Activated CD8-positive, alpha-beta memory T cell treated with anti-CD3 and anti-CD28 coated beads for 48 hours (primary cell): Measurements from ENCODE around the gene CCDC88A.
"Not testable (repeated sequence)": the region's sequence is repeated elsewhere in the genome, so short reads cannot be mapped to it uniquely, and the experiment has no call there.

Source experiments
- DNase-seq, 3 experiments: peaks; one replicate each; pipeline ENCODE4 v3.0.0-alpha.2; 2020; ENCODE audit warnings: low read depth in 2 of 3, low spot score in 2 of 3

CCDC88A gene

GRCh38 chr2:55419679-55420438, at the start of gene CCDC88A:
TSS of gene CCDC88A (minus strand) at chr2:55419856. CDS start at chr2:55419079, 777 bp downstream.
- peak; percentile 70 to 75 (median 72) for DNase-seq

- no peak for DNase-seq
These were observed 42.0 kb upstream of the CCDC88A start for GRCh38 chr2:55461679-55462078.

- no peak for DNase-seq
These were observed 40.9 kb upstream of the CCDC88A start for GRCh38 chr2:55460562-55460961.

- no peak for DNase-seq
These were observed 40.1 kb upstream of the CCDC88A start for GRCh38 chr2:55459714-55460274.

GRCh38 chr2:55459279-55459678, 39.6 kb upstream of the CCDC88A start:
- no peak for DNase-seq

- no peak for DNase-seq
These were observed 34.5 kb upstream of the CCDC88A start for GRCh38 chr2:55454121-55454520.

- no peak for DNase-seq
These were observed 33.2 kb upstream of the CCDC88A start for GRCh38 chr2:55452879-55453278.

GRCh38 chr2:55451699-55452098, 32.0 kb upstream of the CCDC88A start:
- no peak for DNase-seq

GRCh38 chr2:55450014-55450413, 30.4 kb upstream of the CCDC88A start:
- DNase-seq, result not testable (repeated sequence)

- not testable (repeated sequence) for DNase-seq
These were observed 22.5 kb upstream of the CCDC88A start for GRCh38 chr2:55442045-55442760.

GRCh38 chr2:55441280-55441892, 21.7 kb upstream of the CCDC88A start:
- no peak for DNase-seq

GRCh38 chr2:55439101-55439397, 19.4 kb upstream of the CCDC88A start:
- DNase-seq, result no peak

GRCh38 chr2:55438391-55439100, 18.9 kb upstream of the CCDC88A start:
- no peak for DNase-seq

- no peak for DNase-seq
These were observed 18.1 kb upstream of the CCDC88A start for GRCh38 chr2:55437515-55438390.

- no peak for DNase-seq
These were observed 12.4 kb upstream of the CCDC88A start for GRCh38 chr2:55431982-55432627.

GRCh38 chr2:55430211-55430975, 10.7 kb upstream of the CCDC88A start:
- DNase-seq, result no peak

GRCh38 chr2:55428258-55428657, 8.6 kb upstream of the CCDC88A start:
- DNase-seq, result no peak

- no peak for DNase-seq
These were observed 5.8 kb upstream of the CCDC88A start for GRCh38 chr2:55425431-55425831.
